ENCODE data around the gene FBXW7. TPM values are rescaled to one million over a fixed set of nuclear protein-coding genes. Genes with fewer than 3 reads are reported as not detected.

FBXW7 gene
- total and polyA plus RNA-seq, 2 of the 13 experiments (the other 11 are each of a cell fraction or from before 2014, with no cell fraction given), result 5.0 to 40.9 TPM

GRCh38 chr4:152535903-152536544 lies at the start of gene FBXW7 (continued):
- TF ChIP-seq ZFP91 (CRISPR knock-in tag; IDR thresholded peaks at IDR 0.05; ENCODE audit: borderline replicate concordance), result peak; percentile 95
- TF ChIP-seq PRDM10 (CRISPR knock-in tag; IDR thresholded peaks at IDR 0.05; ENCODE audit: low read depth), result peak; percentile 80; the same call in 1 of the 2 replicates
- TF ChIP-seq ZBTB34 (CRISPR knock-in tag; IDR thresholded peaks at IDR 0.05), result 0 out of 2 replicates have a peak, but pooled peaks have one; percentile 59
- peak; percentile 98 for TF ChIP-seq GABPB1 (CRISPR knock-in tag; IDR thresholded peaks at IDR 0.05)
- TF ChIP-seq MED8 (CRISPR knock-in tag; IDR thresholded peaks at IDR 0.05; ENCODE audit: insufficient replicate concordance), result peak; percentile 73
- TF ChIP-seq ELF4 (CRISPR knock-in tag; IDR thresholded peaks at IDR 0.05; ENCODE audit: borderline replicate concordance), result peak; percentile 94
- no peak for TF ChIP-seq ZNF432 (CRISPR knock-in tag; IDR thresholded peaks at IDR 0.05; ENCODE audit: borderline replicate concordance)
- TF ChIP-seq EP300 (IDR thresholded peaks at IDR 0.05; ENCODE audit: low read depth in 2 of 2, low read length in 2 of 2), result peak in 1 of 2 experiments; percentile 12; a peak in 2 of 4 replicates
- 0 out of 2 replicates have a peak, but pooled peaks have one; percentile 24 for TF ChIP-seq EP300 (CRISPR knock-in tag; IDR thresholded peaks at IDR 0.05; ENCODE audit: borderline replicate concordance)
- peak; percentile 68 for TF ChIP-seq GATAD2A (CRISPR knock-in tag; IDR thresholded peaks at IDR 0.05)
- TF ChIP-seq PAXIP1 (CRISPR knock-in tag; conservative IDR thresholded peaks at IDR 0.05), result peak; percentile 63
- TF ChIP-seq SRSF9 (IDR thresholded peaks at IDR 0.05; ENCODE audit: borderline replicate concordance, insufficient read depth, low read depth, low read length, poor library complexity, severe bottlenecking), result no peak
- peak; percentile 78 for TF ChIP-seq SP4 (CRISPR knock-in tag; IDR thresholded peaks at IDR 0.05)
- TF ChIP-seq MEIS1 (CRISPR knock-in tag; IDR thresholded peaks at IDR 0.05; ENCODE audit: borderline replicate concordance), result peak; percentile 69
- peak; percentile 48; the same call in 1 of the 2 replicates for TF ChIP-seq KLF11 (CRISPR knock-in tag; IDR thresholded peaks at IDR 0.05)
- no peak for TF ChIP-seq KLF15 (CRISPR knock-in tag; IDR thresholded peaks at IDR 0.05; ENCODE audit: borderline replicate concordance)
- TF ChIP-seq SUZ12 (IDR thresholded peaks at IDR 0.05; ENCODE audit: low read depth, low read length), result no peak
- no peak for TF ChIP-seq ZFAT (CRISPR knock-in tag; conservative IDR thresholded peaks at IDR 0.05)

Data from HepG2 (cell line).